Stimulated activated naive CD4-positive, alpha-beta T cell treated with Interleukin-2 at 50 U/mL for 16 hours (primary cell): ENCODE measurements around the gene TAF8.

ENCODE experiments used
- DNase-seq: peaks from one replicate; lab custom pipeline; 2025; lab: John Stamatoyannopoulos, UW

TAF8 gene

DNA sequence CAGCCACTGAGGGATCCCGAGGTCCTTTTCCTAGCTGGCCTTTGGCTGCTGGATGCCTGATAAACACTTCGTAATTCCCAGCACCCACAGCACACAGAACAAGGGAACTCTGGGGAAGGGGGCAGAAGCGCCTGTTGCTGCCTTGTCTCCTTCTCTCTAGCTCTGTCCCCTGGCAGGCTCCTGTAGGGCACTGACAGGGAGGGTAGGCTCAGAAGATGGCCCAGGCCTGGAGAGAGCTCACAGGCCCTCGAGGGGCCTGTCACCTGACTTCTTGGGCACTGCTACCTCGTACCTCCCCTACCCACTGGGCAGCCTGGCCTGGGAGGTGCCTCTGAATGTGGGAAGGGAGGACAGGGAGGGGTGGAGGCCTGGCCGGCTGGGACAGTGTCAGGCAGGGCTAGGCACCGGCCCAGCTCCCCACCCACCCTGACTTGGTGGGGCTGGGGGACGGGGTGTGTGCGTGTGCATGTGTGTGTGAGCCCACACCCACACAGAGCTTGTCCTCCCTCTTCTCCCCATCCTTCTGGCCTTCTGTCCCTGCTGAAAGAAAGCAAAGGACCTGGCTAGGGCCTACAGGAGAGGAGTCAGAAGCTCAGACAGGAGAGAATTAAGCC lies 74.0 kb downstream of the TAF8 start:
- no peak for DNase-seq

DNA sequence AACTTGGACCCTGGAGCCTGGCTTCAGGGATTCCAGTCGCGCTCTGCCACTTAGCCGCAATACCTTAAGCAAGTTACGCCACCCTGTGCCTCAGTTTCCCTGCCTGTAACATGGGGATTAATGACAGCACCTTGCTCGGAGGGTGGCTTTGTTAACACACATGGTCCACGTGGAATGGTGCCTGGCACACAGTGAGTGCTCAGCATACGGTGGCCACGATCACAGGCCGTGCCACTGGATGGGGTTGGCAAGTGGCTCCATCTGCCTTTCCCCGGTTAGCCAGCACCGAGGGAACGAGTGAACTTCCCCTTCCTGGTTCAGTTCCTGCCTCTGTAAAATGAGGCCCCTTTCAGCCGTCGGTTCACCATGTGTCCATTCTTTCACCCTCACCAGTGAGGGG lies 74.9 kb downstream of the TAF8 start:
- DNase-seq, result no peak

DNA sequence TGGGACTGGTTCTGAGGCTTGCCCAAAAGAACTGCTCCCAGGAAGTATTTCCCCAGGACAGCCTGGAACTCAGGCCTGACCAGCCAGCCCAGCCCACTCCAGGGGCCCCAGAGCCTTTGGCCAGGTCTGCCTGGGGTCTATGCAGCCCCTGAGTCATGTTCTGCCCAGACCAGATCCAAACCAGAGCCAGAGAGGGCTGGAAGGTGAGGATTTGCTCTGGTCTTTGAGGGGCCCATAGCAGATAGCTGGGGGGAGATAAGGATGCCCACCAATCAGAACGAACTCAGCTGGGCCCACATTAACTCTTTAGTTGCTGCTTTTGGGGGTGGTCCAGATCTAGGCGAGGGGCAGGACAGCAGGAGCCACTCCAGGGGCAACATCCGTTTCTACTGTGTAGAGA lies 75.3 kb downstream of the TAF8 start:
- no peak for DNase-seq

DNA sequence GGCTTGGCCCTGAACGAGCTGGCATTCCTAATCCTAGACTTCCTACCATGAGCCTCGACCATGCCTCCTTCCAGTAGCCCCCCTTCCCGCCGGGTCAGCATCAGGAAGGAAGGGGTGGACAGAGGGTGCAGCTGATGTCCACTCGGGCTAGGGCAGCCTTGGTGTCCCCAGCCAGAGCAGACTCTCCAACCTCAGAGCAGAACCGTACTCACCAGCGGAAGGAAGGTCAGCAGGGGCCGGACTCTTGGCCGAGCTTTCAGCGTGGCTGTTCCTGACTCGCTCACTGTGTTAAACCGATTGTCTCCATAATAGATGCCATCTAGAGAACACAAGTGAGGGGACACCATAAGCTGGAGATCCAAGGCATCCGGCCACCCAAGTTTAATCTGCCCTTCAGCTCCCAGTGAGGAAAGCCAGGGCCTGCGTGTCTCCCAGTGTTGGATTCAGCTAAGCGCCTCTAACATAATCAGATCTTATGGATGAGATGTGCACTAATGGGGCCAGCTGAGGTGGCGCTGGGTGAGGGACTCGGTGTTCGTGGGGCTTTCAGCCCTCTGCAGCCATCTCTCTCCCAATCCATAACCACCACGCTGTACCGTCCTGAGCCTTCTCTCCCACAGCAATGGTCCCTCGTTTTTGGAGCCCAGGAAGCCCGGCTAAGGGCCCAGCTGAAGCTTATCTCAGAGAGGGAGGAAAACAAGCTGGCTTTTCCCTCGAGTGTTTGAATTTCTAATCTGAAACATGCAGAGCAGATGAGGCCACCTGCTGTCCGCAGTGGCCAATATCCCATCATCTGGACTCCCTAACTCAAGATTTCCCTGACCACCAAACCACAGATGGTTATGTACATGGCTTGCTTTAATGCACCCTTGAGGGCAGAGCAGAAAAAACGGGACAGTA lies 78.4 kb downstream of the TAF8 start:
- DNase-seq, result no peak

DNA sequence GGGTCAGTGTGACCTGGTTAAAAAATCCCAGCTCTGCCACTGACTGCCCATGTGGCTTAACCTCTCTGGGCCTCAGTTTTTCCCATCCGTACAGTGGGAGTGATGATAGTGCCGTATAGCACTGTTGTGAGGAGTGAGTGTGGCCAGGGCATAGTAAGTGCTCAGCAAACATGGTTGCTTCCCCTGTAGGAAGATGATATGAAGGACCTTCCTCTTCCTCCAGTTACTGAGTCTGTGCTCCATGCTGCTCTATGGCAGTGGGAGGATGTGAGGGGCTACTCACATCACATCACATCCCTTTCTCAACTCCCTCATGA lies 79.0 kb downstream of the TAF8 start:
- no peak for DNase-seq

DNA sequence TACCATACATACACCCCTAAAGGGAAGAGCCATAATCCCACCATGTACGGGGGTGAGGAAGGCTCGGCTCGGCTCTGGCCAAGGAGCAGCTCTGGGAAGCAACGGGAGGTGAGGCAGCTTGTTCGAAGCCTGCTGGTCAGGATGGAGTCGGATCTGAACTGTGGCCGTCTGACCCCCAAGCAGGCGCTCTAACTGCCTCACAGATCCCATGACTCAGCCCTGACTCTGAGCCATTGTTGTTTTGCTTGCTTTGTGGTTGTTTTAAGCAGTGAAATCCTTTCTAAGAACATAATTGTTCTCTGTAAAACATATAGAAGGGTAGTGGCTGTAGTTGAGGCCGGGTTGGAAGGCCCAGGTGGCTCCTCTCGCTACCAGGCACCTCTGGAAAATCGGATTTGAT lies 81.2 kb downstream of the TAF8 start:
- DNase-seq, result no peak

DNA sequence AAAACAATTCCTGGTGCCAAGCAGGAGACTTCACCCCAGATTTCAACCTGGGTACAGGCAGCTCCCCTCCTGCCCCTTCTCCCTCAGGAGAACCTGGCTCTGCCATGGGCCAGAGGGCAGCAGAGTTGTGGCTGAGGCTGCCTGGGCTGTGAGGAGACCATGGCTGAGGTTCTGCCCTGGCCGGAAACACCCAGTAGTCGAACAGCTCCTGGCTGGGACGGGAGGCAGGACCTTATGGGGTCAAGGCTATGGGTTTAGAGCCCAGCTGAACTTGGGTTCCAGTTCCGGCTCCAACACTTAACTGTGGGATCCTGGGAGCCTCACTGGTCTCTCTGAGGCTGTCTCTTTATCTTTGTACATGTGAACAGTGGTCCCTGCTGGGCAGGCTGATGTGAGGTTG lies 83.6 kb downstream of the TAF8 start:
- no peak for DNase-seq

DNA sequence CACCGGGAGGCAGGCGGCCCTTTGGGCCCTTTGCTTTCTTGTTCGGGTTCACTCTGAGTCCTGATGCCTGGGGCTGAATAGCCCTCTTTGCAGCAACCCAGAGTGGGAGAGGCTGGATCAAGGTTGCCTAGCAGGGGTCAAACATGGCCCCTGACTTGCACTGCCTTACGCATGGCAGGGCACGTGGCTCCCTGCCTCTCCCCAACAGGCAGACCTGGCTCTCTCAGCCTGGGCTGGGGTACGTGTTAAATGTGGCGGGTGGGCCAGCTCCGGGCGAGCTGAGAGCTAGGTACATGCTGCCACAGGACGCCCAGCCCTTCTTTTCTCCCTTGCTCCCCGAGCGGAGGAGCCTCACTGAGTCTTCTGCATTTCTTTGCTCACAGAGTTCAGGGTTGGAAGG lies 84.8 kb downstream of the TAF8 start:
- no peak for DNase-seq

DNA sequence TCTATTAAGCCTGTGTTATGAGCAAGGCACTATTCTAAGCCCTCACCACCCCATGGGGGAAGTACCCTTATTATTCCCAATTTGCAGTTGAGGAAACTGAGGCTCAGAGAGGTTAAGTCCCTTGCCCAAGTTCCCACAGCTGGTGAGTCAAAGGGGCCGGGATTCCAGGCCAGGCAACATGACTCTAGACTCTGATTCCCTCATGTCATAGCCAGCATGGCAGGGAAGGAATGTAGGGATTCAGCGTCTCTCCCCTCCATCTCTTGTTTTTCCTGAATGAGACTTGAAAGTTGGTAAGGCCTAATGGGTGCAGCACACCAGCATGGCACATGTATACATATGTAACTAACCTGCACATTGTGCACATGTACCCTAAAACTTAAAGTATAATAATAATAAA lies 85.4 kb downstream of the TAF8 start:
- no peak for DNase-seq

DNA sequence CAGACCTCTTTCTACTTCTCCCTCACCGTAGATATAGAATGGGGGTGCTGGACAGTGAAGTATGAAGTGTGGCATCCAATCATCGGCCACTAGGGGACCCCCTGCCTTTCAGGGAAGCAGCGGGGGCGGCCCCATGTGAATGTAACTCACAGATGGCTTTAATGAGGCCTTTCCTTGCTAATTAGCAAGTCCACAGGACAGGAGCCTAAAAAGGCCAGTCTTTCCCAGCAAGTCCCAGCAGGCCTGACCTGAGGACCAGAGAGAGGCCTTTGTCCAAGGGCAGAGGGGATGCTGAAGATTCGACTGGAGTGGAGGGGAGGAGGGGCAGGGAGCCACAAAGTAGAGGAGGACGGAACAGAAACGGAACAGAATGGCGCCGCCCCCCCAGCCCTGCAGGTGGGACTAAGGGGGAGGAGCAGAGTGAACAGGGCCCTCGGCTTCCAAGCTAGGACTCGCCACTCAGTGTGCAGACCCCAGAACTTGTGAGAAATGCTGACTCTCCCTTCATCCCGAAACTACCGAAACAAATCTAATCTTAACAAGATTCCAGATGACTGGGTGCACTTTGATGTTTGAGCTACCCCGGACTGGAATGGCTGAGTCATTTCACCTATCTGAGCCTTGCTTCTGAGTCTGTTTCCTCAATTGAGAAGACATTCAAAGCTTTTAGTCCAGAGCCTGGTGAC lies 86.3 kb downstream of the TAF8 start:
- no peak for DNase-seq
